AG08396 (cell line): ENCODE measurements around the gene OLIG1.

Experiments used
- DNase-seq: peaks from one replicate; pipeline ENCODE4 v3.0.0; 2012; ENCODE audit warnings: low spot score, mixed read lengths

The OLIG1 gene, protein sequence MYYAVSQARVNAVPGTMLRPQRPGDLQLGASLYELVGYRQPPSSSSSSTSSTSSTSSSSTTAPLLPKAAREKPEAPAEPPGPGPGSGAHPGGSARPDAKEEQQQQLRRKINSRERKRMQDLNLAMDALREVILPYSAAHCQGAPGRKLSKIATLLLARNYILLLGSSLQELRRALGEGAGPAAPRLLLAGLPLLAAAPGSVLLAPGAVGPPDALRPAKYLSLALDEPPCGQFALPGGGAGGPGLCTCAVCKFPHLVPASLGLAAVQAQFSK

DNA sequence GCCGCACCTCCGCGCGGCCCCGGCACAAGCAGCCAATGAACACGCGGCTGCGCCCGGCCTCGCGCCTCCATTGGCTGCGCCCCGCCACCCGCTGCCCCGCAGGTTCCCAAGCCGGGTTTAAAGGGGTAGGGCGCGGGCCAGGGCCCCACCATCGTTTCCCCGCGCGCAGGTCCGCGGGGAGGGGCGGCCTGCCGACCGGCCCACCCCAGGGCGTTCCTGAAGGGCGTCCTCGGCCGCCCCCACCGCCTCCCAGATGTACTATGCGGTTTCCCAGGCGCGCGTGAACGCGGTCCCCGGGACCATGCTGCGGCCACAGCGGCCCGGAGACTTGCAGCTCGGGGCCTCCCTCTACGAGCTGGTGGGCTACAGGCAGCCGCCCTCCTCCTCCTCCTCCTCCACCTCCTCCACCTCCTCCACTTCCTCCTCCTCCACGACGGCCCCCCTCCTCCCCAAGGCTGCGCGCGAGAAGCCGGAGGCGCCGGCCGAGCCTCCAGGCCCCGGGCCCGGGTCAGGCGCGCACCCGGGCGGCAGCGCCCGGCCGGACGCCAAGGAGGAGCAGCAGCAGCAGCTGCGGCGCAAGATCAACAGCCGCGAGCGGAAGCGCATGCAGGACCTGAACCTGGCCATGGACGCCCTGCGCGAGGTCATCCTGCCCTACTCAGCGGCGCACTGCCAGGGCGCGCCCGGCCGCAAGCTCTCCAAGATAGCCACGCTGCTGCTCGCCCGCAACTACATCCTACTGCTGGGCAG is at the start of gene OLIG1:
Gene OLIG1, plus strand, starts transcription at position 148 of the 750 bp plus-strand sequence. Its CDS starts 106 bp downstream, at position 254.
- peak; percentile 35 for DNase-seq

DNA sequence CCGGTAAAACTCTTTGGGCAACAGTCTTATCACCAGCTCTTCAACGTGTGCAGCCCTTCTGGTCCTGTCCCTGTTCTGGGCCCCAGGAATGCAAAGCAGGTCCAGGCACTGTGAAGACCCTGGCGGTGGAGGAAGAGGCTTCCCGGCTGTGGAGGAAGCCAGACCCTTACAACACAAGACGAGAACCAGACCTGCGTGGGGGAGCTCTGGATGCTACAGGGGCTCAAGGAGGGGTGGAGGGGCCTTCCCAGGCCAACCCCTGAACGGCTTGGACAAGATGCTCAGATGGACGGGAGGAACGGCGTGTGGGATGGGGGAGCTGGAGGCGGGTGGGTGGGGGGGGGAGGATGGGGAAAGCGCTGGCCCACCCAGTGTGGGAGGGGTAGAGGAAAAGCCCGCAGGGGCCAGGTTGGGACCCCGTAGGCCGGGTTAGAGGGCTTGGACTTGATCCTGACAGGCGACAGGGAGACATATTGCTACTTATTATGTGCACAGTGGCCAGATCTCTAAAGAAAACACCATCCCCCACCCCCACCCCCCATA is 49.3 kb upstream of the OLIG1 start:
- DNase-seq = peak; percentile 11

DNA sequence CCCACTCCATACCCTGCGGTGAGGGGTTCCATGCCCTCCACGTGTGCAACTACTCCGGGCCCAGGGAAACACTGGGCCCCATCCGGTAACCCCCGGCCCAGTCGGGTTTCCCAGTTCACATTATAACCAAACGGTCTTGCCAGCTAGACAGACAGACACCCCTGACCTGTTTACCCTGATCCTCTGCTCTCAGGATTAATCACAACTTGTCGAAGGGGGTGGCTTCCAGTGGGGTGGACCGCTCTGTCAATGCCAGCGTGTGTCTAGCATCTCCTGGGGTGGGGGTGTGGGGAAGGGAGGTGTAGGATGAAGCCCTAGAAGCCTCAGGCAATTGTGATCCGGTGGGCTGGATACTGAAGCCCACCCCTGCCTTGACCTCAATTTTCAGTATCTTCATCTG is 48.8 kb upstream of the OLIG1 start:
- DNase-seq = peak; percentile 10

DNA sequence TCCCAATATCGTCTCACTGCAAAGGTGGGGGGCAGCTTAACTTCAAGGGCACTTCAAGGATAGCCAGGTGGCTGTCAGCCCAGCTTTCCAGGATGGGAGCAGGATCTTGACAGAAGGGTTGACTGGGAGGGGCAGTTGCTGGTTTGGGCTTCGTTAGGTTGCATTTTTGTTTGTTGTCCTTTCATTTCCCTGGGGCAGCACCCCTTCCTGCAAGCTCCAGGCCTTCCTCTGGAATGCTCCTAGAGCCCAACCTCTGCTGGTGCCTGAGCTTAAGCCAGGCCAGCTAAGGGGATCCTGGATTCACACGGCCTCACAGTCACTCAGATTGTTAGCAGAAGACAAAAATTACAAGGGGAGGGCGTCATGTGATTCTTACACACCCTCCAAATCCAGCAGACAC is 48.3 kb upstream of the OLIG1 start:
- DNase-seq = peak; percentile 12

DNA sequence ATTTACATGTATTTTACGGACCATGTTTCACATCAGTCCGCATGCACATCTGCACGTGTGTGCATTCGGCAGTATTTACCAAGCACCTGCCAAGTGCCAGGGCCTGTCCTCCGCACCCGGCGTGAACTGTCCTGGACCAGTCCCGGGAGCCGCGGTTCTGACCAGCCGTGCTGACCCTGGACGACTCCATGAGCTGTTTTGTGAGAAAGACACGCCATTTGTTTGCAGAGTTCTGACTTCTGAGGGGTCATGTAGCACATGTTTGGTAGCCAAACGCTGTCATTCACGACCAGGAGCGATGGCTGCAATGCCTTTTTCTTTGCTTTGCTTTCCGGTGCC is 47.5 kb upstream of the OLIG1 start:
- peak; percentile 19 for DNase-seq

DNA sequence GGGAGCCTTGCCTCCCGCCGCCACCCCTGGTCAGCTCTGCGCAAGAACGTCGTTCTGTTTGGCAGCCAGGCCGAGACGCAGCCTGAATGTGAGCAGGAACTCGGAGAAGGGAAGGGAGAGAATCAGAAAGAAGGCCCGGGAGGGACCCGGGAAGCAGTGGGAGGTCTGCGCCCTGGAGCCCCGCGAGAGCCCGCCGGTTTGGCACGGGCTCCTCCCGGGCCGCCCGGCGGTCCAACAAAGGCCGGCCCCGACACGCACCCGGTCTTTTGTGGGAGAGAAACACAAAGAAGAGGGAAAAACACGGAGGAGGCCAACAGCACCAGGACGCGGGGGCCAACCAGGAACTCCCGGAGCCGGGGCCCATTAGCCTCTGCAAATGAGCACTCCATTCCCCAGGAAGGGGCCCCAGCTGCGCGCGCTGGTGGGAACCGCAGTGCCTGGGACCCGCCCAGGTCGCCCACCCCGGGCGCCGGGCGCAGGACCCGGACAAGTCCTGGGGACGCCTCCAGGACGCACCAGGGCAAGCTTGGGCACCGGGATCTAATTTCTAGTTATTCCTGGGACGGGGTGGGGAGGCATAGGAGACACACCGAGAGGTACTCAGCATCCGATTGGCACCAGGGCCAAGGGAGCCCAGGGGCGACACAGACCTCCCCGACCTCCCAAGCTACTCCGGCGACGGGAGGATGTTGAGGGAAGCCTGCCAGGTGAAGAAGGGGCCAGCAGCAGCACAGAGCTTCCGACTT is 46.9 kb upstream of the OLIG1 start:
- DNase-seq = peak; percentile 24

DNA sequence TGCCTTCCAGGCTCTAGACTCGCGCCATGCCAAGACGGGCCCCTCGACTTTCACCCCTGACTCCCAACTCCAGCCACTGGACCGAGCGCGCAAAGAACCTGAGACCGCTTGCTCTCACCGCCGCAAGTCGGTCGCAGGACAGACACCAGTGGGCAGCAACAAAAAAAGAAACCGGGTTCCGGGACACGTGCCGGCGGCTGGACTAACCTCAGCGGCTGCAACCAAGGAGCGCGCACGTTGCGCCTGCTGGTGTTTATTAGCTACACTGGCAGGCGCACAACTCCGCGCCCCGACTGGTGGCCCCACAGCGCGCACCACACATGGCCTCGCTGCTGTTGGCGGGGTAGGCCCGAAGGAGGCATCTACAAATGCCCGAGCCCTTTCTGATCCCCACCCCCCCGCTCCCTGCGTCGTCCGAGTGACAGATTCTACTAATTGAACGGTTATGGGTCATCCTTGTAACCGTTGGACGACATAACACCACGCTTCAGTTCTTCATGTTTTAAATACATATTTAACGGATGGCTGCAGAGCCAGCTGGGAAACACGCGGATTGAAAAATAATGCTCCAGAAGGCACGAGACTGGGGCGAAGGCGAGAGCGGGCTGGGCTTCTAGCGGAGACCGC is 46.3 kb upstream of the OLIG1 start:
- no peak for DNase-seq

DNA sequence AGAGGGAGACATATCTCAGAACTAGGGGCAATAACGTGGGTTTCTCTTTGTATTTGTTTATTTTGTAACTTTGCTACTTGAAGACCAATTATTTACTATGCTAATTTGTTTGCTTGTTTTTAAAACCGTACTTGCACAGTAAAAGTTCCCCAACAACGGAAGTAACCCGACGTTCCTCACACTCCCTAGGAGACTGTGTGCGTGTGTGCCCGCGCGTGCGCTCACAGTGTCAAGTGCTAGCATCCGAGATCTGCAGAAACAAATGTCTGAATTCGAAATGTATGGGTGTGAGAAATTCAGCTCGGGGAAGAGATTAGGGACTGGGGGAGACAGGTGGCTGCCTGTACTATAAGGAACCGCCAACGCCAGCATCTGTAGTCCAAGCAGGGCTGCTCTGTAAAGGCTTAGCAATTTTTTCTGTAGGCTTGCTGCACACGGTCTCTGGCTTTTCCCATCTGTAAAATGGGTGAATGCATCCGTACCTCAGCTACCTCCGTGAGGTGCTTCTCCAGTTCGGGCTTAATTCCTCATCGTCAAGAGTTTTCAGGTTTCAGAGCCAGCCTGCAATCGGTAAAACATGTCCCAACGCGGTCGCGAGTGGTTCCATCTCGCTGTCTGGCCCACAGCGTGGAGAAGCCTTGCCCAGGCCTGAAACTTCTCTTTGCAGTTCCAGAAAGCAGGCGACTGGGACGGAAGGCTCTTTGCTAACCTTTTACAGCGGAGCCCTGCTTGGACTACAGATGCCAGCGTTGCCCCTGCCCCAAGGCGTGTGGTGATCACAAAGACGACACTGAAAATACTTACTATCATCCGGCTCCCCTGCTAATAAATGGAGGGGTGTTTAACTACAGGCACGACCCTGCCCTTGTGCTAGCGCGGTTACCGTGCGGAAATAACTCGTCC is 45.5 kb upstream of the OLIG1 start:
- DNase-seq = peak; percentile 18

DNA sequence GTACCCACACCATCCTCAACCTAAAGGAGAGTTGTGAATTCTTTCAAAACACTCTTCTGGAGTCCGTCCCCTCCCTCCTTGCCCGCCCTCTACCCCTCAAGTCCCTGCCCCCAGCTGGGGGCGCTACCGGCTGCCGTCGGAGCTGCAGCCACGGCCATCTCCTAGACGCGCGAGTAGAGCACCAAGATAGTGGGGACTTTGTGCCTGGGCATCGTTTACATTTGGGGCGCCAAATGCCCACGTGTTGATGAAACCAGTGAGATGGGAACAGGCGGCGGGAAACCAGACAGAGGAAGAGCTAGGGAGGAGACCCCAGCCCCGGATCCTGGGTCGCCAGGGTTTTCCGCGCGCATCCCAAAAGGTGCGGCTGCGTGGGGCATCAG is 44.8 kb upstream of the OLIG1 start:
- no peak for DNase-seq

DNA sequence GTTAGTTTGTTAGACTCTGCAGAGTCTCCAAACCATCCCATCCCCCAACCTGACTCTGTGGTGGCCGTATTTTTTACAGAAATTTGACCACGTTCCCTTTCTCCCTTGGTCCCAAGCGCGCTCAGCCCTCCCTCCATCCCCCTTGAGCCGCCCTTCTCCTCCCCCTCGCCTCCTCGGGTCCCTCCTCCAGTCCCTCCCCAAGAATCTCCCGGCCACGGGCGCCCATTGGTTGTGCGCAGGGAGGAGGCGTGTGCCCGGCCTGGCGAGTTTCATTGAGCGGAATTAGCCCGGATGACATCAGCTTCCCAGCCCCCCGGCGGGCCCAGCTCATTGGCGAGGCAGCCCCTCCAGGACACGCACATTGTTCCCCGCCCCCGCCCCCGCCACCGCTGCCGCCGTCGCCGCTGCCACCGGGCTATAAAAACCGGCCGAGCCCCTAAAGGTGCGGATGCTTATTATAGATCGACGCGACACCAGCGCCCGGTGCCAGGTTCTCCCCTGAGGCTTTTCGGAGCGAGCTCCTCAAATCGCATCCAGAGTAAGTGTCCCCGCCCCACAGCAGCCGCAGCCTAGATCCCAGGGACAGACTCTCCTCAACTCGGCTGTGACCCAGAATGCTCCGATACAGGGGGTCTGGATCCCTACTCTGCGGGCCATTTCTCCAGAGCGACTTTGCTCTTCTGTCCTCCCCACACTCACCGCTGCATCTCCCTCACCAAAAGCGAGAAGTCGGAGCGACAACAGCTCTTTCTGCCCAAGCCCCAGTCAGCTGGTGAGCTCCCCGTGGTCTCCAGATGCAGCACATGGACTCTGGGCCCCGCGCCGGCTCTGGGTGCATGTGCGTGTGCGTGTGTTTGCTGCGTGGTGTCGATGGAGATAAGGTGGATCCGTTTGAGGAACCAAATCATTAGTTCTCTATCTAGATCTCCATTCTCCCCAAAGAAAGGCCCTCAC is 44.2 kb upstream of the OLIG1 start, which contains the start of gene OLIG2:
Gene OLIG2, plus strand, starts transcription at position 447 of the 954 bp plus-strand sequence. CDS start 928 bp downstream, outside the sequence.
- peak; percentile 25 for DNase-seq

DNA sequence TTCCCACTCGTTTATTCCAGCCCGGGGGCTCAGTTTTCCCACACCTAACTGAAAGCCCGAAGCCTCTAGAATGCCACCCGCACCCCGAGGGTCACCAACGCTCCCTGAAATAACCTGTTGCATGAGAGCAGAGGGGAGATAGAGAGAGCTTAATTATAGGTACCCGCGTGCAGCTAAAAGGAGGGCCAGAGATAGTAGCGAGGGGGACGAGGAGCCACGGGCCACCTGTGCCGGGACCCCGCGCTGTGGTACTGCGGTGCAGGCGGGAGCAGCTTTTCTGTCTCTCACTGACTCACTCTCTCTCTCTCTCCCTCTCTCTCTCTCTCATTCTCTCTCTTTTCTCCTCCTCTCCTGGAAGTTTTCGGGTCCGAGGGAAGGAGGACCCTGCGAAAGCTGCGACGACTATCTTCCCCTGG is 43.5 kb upstream of the OLIG1 start:
- DNase-seq = peak; percentile 11

DNA sequence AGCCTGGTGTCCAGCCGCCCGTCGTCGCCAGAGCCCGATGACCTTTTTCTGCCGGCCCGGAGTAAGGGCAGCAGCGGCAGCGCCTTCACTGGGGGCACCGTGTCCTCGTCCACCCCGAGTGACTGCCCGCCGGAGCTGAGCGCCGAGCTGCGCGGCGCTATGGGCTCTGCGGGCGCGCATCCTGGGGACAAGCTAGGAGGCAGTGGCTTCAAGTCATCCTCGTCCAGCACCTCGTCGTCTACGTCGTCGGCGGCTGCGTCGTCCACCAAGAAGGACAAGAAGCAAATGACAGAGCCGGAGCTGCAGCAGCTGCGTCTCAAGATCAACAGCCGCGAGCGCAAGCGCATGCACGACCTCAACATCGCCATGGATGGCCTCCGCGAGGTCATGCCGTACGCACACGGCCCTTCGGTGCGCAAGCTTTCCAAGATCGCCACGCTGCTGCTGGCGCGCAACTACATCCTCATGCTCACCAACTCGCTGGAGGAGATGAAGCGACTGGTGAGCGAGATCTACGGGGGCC is 43.0 kb upstream of the OLIG1 start:
- DNase-seq = peak; percentile 39

DNA sequence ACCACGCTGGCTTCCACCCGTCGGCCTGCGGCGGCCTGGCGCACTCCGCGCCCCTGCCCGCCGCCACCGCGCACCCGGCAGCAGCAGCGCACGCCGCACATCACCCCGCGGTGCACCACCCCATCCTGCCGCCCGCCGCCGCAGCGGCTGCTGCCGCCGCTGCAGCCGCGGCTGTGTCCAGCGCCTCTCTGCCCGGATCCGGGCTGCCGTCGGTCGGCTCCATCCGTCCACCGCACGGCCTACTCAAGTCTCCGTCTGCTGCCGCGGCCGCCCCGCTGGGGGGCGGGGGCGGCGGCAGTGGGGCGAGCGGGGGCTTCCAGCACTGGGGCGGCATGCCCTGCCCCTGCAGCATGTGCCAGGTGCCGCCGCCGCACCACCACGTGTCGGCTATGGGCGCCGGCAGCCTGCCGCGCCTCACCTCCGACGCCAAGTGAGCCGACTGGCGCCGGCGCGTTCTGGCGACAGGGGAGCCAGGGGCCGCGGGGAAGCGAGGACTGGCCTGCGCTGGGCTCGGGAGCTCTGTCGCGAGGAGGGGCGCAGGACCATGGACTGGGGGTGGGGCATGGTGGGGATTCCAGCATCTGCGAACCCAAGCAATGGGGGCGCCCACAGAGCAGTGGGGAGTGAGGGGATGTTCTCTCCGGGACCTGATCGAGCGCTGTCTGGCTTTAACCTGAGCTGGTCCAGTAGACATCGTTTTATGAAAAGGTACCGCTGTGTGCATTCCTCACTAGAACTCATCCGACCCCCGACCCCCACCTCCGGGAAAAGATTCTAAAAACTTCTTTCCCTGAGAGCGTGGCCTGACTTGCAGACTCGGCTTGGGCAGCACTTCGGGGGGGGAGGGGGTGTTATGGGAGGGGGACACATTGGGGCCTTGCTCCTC is 42.3 kb upstream of the OLIG1 start:
- peak; percentile 36 for DNase-seq

DNA sequence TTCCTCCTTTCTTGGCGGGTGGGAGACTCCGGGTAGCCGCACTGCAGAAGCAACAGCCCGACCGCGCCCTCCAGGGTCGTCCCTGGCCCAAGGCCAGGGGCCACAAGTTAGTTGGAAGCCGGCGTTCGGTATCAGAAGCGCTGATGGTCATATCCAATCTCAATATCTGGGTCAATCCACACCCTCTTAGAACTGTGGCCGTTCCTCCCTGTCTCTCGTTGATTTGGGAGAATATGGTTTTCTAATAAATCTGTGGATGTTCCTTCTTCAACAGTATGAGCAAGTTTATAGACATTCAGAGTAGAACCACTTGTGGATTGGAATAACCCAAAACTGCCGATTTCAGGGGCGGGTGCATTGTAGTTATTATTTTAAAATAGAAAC is 41.7 kb upstream of the OLIG1 start:
- peak; percentile 16 for DNase-seq

DNA sequence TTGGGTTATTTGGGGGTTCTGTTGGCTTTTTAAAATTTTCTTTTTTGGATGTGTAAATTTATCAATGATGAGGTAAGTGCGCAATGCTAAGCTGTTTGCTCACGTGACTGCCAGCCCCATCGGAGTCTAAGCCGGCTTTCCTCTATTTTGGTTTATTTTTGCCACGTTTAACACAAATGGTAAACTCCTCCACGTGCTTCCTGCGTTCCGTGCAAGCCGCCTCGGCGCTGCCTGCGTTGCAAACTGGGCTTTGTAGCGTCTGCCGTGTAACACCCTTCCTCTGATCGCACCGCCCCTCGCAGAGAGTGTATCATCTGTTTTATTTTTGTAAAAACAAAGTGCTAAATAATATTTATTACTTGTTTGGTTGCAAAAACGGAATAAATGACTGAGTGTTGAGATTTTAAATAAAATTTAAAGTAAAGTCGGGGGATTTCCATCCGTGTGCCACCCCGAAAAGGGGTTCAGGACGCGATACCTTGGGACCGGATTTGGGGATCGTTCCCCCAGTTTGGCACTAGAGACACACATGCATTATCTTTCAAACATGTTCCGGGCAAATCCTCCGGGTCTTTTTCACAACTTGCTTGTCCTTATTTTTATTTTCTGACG is 41.1 kb upstream of the OLIG1 start:
- peak; percentile 14 for DNase-seq

DNA sequence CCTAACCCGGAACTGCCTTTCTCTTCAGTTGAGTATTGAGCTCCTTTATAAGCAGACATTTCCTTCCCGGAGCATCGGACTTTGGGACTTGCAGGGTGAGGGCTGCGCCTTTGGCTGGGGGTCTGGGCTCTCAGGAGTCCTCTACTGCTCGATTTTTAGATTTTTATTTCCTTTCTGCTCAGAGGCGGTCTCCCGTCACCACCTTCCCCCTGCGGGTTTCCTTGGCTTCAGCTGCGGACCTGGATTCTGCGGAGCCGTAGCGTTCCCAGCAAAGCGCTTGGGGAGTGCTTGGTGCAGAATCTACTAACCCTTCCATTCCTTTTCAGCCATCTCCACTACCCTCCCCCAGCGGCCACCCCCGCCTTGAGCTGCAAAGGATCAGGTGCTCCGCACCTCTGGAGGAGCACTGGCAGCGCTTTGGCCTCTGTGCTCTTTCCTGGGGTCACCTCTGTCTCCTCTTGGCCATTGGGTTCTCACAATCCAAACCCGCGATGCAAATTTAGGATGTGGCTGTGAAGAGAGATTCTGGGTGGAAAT is 40.5 kb upstream of the OLIG1 start:
- no peak for DNase-seq

DNA sequence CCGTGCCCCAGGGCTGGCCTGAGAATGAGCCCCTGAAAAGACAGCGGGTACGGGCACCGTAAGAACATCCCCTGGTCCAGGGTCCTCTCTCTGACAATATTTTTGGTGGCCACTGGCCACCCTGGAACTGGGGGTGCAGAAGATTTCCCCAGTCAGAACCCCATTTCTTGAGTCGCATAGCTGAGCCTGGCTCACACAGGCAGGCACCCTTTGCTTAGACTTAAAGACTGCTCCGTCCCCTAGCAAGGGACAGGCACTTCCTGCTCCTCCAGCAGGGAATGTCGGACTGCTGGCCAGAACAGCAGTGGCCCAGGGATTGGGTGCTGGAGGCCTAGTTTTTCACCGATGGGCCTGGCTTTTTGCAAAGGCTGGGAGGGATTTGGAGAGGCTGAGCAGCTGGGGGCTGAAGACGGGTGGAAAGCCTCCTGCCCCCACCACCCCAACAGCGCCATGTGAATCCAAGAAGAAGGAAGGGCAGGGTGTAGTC is 39.9 kb upstream of the OLIG1 start:
- DNase-seq = no peak

DNA sequence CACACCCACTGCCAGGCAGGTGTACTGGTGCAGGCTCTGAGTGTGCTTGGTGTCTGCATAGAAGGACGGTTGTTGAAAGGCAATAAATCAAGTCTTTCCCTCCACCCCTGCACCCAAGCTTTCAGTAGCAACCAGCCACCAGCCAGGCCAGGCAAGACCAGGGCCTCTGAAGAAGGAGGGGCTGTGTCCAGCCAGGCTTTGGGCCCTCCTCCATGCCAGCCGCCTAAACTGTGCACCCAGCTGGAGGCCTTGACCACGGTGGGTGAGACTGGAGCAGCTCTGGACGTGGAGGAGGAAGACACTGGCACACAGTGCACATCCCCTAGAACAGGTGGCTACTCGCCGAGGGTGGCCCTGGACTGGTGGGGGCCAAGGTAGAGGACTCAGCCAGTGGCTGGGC is 39.3 kb upstream of the OLIG1 start:
- no peak for DNase-seq
